NOMO-1 treated with DMSO at 0.1 percent for 48 hours (cell line): Measurements from ENCODE around the gene CDKL4.
"Not testable (repeated sequence)": the region's sequence is repeated elsewhere in the genome, so short reads cannot be mapped to it uniquely, and the experiment has no call there.

Experiments used
- DNase-seq: peaks from one replicate; lab custom pipeline; 2025; ENCODE audit not compliant: unreplicated experiment; lab: John Stamatoyannopoulos, UW

Gene CDKL4

GRCh38 chr2:39179974-39180960, 63.5 kb downstream of the CDKL4 start:
- no peak for DNase-seq

GRCh38 chr2:39178756-39179155, 65.0 kb downstream of the CDKL4 start:
- no peak for DNase-seq

- no peak for DNase-seq
Observed at GRCh38 chr2:39176997-39177396, 66.8 kb downstream of the CDKL4 start.

- DNase-seq = no peak
Observed at GRCh38 chr2:39175026-39175812, 68.6 kb downstream of the CDKL4 start.

- no peak for DNase-seq
Observed at GRCh38 chr2:39174022-39174421, 69.7 kb downstream of the CDKL4 start.

- not testable (repeated sequence) for DNase-seq
Observed at GRCh38 chr2:39172047-39172706, 71.6 kb downstream of the CDKL4 start.

- no peak for DNase-seq
Observed at GRCh38 chr2:39171621-39172020, 72.1 kb downstream of the CDKL4 start.

GRCh38 chr2:39164089-39164488, 79.7 kb downstream of the CDKL4 start:
- peak; percentile 62 for DNase-seq

- no peak for DNase-seq
Observed at GRCh38 chr2:39160982-39161381, 82.8 kb downstream of the CDKL4 start.

- no peak for DNase-seq
Observed at GRCh38 chr2:39159283-39159682, 84.5 kb downstream of the CDKL4 start.

- DNase-seq = no peak
Observed at GRCh38 chr2:39158351-39158750, 85.4 kb downstream of the CDKL4 start.

- DNase-seq = no peak
Observed at GRCh38 chr2:39156846-39157245, 86.9 kb downstream of the CDKL4 start.

- DNase-seq = no peak
Observed at GRCh38 chr2:39156107-39156506, 87.7 kb downstream of the CDKL4 start.

GRCh38 chr2:39155573-39155972, 88.2 kb downstream of the CDKL4 start:
- not testable (repeated sequence) for DNase-seq

- DNase-seq = no peak
Observed at GRCh38 chr2:39154944-39155343, 88.8 kb downstream of the CDKL4 start.

- no peak for DNase-seq
Observed at GRCh38 chr2:39153312-39153711, 90.5 kb downstream of the CDKL4 start.

GRCh38 chr2:39152504-39152903, 91.3 kb downstream of the CDKL4 start:
- no peak for DNase-seq

- DNase-seq = no peak
Observed at GRCh38 chr2:39150890-39151497, 92.8 kb downstream of the CDKL4 start.

GRCh38 chr2:39150102-39150562, 93.6 kb downstream of the CDKL4 start:
- DNase-seq = no peak

- DNase-seq = no peak
Observed at GRCh38 chr2:39146630-39147029, 97.1 kb downstream of the CDKL4 start.

GRCh38 chr2:39145906-39146421, 97.8 kb downstream of the CDKL4 start:
- no peak for DNase-seq
